ENCODE data around the gene USP22. TPM values are rescaled to one million over a fixed set of nuclear protein-coding genes. Genes with fewer than 3 reads are reported as not detected.
"Not testable (repeated sequence)": the region's sequence is repeated elsewhere in the genome, so short reads cannot be mapped to it uniquely, and the experiment has no call there.

Gene USP22
- total RNA-seq, 1 donor from 2014 or later = 192 TPM

DNA sequence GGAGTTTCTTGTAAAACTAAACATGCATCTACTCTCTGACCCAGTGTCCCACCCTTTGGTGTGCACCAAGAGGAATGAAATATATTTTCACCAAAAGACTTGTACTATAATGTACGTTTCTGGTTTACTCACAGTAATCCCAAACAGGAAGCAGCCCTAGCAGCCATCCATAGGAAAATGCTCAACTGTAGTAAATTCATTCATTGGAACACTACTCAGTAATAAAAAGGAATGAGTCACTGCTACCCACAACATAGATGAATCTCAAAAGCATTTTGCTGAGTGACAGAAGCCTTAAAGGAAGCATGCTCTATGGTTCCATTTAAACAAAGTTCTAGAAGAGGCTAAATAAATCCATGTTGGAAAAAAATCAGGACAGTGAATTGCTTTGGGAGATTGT is 46.3 kb upstream of the USP22 start:
- DNase-seq (ENCODE audit: low spot score) = no peak
- Mint-ChIP-seq H3K4me1 (no peaks in the 10 kb centered on the region), H3K27me3 (ENCODE audit: insufficient read depth, low read depth) (peaks cover 2% of the 10 kb centered on the region), H3K4me3 (no peak overlapping the region), H3K36me3 (no peaks in the 10 kb centered on the region), H3K27ac (no peak overlapping the region), H3K9me3 (no peaks in the 10 kb centered on the region)
- H2AFZ ChIP-seq (replicated peaks) = no peak overlapping the region
- no peaks in the 10 kb centered on the region for H3K4me1 ChIP-seq
- H3K4me3 ChIP-seq = no peak overlapping the region
- H3K9me3 ChIP-seq (ENCODE audit: low read depth) = no peaks in the 10 kb centered on the region
- no peak overlapping the region for H3K9ac ChIP-seq
- H3F3A ChIP-seq (ENCODE audit: low read depth) = no peaks in the 10 kb centered on the region
- no peak overlapping the region for H3K4me2 ChIP-seq
- H3K36me3 ChIP-seq = no peaks in the 10 kb centered on the region
- no peaks in the 10 kb centered on the region for H4K20me1 ChIP-seq (ENCODE audit: low read depth)
- no peaks in the 10 kb centered on the region for H3K27me3 ChIP-seq
- no peak overlapping the region for H3K27ac ChIP-seq
- no peak for TF ChIP-seq EZH2phosphoT487 (IDR thresholded peaks at IDR 0.05)
- no peak for TF ChIP-seq EZH2 (IDR thresholded peaks at IDR 0.05)
- TF ChIP-seq, protein P1, sequence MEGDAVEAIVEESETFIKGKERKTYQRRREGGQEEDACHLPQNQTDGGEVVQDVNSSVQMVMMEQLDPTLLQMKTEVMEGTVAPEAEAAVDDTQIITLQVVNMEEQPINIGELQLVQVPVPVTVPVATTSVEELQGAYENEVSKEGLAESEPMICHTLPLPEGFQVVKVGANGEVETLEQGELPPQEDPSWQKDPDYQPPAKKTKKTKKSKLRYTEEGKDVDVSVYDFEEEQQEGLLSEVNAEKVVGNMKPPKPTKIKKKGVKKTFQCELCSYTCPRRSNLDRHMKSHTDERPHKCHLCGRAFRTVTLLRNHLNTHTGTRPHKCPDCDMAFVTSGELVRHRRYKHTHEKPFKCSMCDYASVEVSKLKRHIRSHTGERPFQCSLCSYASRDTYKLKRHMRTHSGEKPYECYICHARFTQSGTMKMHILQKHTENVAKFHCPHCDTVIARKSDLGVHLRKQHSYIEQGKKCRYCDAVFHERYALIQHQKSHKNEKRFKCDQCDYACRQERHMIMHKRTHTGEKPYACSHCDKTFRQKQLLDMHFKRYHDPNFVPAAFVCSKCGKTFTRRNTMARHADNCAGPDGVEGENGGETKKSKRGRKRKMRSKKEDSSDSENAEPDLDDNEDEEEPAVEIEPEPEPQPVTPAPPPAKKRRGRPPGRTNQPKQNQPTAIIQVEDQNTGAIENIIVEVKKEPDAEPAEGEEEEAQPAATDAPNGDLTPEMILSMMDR (IDR thresholded peaks at IDR 0.05) = no peak
- no peaks in the 10 kb centered on the region for H3K79me2 ChIP-seq (ENCODE audit: low read depth)

DNA sequence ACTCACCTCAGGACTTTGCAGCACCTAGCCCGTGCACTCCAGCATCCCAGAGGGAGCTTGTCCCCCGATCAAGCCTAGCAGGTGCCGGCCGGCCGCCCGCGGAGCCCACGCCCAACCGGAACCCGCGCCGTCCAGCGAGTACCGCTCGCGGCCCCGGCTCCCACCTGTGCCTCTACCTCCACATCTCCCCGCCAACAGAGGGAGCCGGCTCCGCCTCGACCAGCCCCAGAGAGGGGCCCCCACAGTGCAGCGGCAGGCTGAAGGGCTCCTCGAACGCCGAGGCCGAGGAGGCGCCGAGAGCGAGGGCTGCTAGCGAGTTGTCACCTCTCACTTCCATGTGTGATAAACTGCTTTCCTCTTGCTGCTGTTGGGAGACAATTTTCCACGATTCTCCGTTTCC is 42.9 kb upstream of the USP22 start:
- Histone ChIP-seq H3K27me3 (no peaks in the 10 kb centered on the region), H3F3A (ENCODE audit: low read depth) (no peaks in the 10 kb centered on the region), H3K36me3 (no peaks in the 10 kb centered on the region), H3K4me1 (no peaks in the 10 kb centered on the region), H3K4me2 (no peak overlapping the region), H3K79me2 (ENCODE audit: low read depth) (no peaks in the 10 kb centered on the region), H3K9ac (no peak overlapping the region), H3K27ac (no peak overlapping the region), H3K9me3 (ENCODE audit: low read depth) (no peaks in the 10 kb centered on the region), H4K20me1 (ENCODE audit: low read depth) (no peaks in the 10 kb centered on the region), H3K4me3 (no peak overlapping the region), H2AFZ (replicated peaks) (no peak overlapping the region)
- TF ChIP-seq EZH2phosphoT487 (IDR thresholded peaks at IDR 0.05) = no peak
- no peak for TF ChIP-seq EZH2 (IDR thresholded peaks at IDR 0.05)
- TF ChIP-seq, protein P1 (IDR thresholded peaks at IDR 0.05) = no peak
- no peaks in the 10 kb centered on the region for H3K4me1 Mint-ChIP-seq
- no peak overlapping the region for H3K27ac Mint-ChIP-seq
- no peaks in the 10 kb centered on the region for H3K9me3 Mint-ChIP-seq
- no peak overlapping the region for H3K4me3 Mint-ChIP-seq
- DNase-seq (ENCODE audit: low spot score) = no peak
- H3K27me3 Mint-ChIP-seq (ENCODE audit: insufficient read depth, low read depth) = peaks cover 2% of the 10 kb centered on the region
- no peaks in the 10 kb centered on the region for H3K36me3 Mint-ChIP-seq

DNA sequence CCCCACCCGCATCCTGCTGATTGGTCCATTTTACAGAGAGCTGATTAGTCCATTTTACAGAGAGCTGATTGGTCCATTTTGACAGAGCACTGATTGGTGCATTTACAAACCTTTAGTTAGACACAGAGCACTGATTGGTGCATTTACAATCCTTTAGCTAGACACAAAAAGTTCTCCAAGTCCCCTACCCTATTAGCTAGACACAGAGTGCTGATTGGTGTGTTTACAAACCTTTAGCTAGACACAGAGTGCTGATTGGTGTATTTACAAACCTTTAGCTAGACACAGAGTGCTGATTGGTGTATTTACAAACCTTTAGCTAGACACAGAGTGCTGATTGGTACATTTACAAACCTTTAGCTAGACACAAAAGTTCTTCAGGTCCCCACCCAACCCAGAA is 42.5 kb upstream of the USP22 start:
- not testable (repeated sequence) for H3K79me2 ChIP-seq (ENCODE audit: low read depth); H3K4me3 ChIP-seq; H2AFZ ChIP-seq (replicated peaks); H4K20me1 ChIP-seq (ENCODE audit: low read depth); H3K4me1 Mint-ChIP-seq; H3K27me3 Mint-ChIP-seq (ENCODE audit: insufficient read depth, low read depth); H3K4me3 Mint-ChIP-seq; H3K36me3 Mint-ChIP-seq; H3K9ac ChIP-seq; H3F3A ChIP-seq (ENCODE audit: low read depth); H3K27ac Mint-ChIP-seq; H3K27me3 ChIP-seq; H3K4me2 ChIP-seq; H3K27ac ChIP-seq; DNase-seq (ENCODE audit: low spot score); H3K9me3 Mint-ChIP-seq; H3K9me3 ChIP-seq (ENCODE audit: low read depth); H3K36me3 ChIP-seq; H3K4me1 ChIP-seq

DNA sequence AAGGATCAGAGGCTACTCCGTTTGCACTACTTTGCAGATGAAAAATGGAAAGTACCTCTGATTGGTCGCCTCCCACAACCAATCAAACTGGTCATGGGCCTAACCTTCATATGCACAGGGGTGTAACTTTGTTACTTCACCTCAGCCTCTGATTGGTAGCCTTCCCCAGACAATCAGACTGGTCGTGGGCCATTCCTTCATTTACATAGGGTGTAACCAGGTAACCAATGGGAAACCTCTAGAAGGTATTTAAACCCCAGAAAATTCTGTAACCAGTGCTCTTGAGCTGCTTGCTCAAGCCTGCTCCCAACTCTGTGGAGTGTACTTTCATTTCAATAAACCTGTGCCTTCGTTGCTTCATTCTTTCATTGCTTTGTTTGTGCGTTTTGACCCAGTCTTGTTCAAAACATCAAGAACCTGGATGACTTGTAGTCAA is 39.2 kb upstream of the USP22 start:
- no peak for DNase-seq (ENCODE audit: low spot score)
- peaks cover 2% of the 10 kb centered on the region for H3K27me3 Mint-ChIP-seq (ENCODE audit: insufficient read depth, low read depth)
- no peaks in the 10 kb centered on the region for H3K36me3 ChIP-seq
- no peaks in the 10 kb centered on the region for H3K36me3 Mint-ChIP-seq
- peaks cover 11% of the 10 kb centered on the region for H3K4me1 Mint-ChIP-seq
- H3F3A ChIP-seq (ENCODE audit: low read depth) = no peaks in the 10 kb centered on the region
- no peaks in the 10 kb centered on the region for H3K79me2 ChIP-seq (ENCODE audit: low read depth)
- H3K4me3 ChIP-seq = no peak overlapping the region
- H3K9me3 Mint-ChIP-seq = no peaks in the 10 kb centered on the region
- no peak overlapping the region for H2AFZ ChIP-seq (replicated peaks)
- no peaks in the 10 kb centered on the region for H4K20me1 ChIP-seq (ENCODE audit: low read depth)
- H3K27ac ChIP-seq = no peak overlapping the region
- no peak overlapping the region for H3K4me3 Mint-ChIP-seq
- no peak for TF ChIP-seq EZH2phosphoT487 (IDR thresholded peaks at IDR 0.05)
- no peak for TF ChIP-seq EZH2 (IDR thresholded peaks at IDR 0.05)
- TF ChIP-seq, protein P1 (IDR thresholded peaks at IDR 0.05) = no peak
- H3K4me1 ChIP-seq = no peaks in the 10 kb centered on the region
- no peak overlapping the region for H3K27ac Mint-ChIP-seq
- H3K9ac ChIP-seq = no peak overlapping the region
- no peak overlapping the region for H3K4me2 ChIP-seq
- H3K9me3 ChIP-seq (ENCODE audit: low read depth) = no peaks in the 10 kb centered on the region
- H3K27me3 ChIP-seq = no peaks in the 10 kb centered on the region

All from neural progenitor cell (in vitro differentiated cells).